HG02763 (cell line): ENCODE data around the gene CC2D2A.
"Not testable (repeated sequence)": the region's sequence is repeated elsewhere in the genome, so short reads cannot be mapped to it uniquely, and the experiment has no call there.

Source experiments
- ATAC-seq: cut with Tn5 transposase; IDR thresholded peaks from one replicate; pipeline ENCODE4 v1.9.1; 2021; ENCODE audit warnings: mild to moderate bottlenecking, moderate library complexity; ENCODE audit not compliant: unreplicated experiment

CC2D2A gene

GRCh38 chr4:15614891-15615290 is 145.2 kb downstream of the CC2D2A start:
- ATAC-seq = not testable (repeated sequence)

GRCh38 chr4:15617407-15617806 is 147.7 kb downstream of the CC2D2A start:
- not testable (repeated sequence) for ATAC-seq

GRCh38 chr4:15636818-15637217 is 167.1 kb downstream of the CC2D2A start:
- ATAC-seq = no peak

- ATAC-seq = no peak
Measured at GRCh38 chr4:15638418-15638817, 168.7 kb downstream of the CC2D2A start.

DNA sequence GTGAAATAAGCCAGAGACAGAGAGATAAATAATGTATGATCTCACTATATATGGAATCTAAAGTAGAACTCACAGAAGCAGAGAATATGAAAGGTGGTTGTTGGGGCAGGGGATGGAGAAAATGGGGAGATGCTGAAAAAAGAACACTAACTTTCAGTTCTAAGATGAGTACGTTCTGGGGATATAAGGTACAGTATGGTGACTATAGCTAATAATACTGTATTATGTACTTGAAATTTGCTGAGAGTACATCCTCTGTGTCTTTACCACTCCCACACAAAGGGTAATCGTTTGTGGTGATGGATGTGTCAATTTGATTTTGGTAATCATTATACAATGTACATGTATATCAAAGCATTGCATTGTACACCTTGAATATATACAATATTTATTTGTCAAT is 178.9 kb downstream of the CC2D2A start:
- ATAC-seq = no peak

DNA sequence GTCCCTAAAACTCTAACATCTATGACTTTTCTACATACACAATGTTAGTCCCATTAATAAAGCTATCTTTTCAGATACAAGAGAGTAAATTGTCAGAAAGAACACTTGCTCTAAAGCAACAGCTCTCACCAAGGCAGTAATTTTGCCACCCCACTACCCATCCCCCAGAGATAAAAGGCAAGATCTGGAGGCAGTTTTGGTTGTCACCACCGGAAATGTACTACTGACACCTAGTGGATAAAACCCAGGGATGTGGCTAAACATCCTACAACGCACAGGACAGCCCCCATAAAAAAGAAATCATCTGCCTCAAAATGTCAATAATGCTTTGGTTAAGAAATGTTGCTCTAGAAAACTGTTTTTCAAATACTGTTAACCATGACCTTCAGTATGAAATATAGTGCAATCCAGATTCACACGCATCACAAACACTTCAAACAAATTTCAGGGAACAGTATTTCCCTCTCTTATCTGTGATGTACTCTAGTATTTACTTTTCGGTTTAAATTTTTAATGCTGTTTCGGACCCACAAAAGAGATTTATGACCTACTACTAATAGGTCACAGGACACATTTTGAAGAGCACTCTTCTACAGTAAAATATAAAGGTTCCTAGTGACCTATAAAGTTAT is 180.3 kb downstream of the CC2D2A start:
- ATAC-seq = no peak
